ENCODE data around the gene FRY.

The FRY gene

GRCh38 chr13:32134241-32135055 is 102.9 kb downstream of the FRY start:
- no peak for DNase-seq (ENCODE audit: low read depth in 2 of 2)

- no peak for DNase-seq (ENCODE audit: low read depth in 2 of 2)
Measured at GRCh38 chr13:32135056-32135390, 103.4 kb downstream of the FRY start.

GRCh38 chr13:32135655-32136054 is 104.1 kb downstream of the FRY start:
- DNase-seq (ENCODE audit: low read depth in 2 of 2) = no peak

- no peak for DNase-seq (ENCODE audit: low read depth in 2 of 2)
Measured at GRCh38 chr13:32136061-32136460, 104.5 kb downstream of the FRY start.

- DNase-seq (ENCODE audit: low read depth in 2 of 2) = no peak
Measured at GRCh38 chr13:32136716-32137115, 105.1 kb downstream of the FRY start.

GRCh38 chr13:32139251-32139650 is 107.7 kb downstream of the FRY start:
- DNase-seq (ENCODE audit: low read depth in 2 of 2) = no peak

- DNase-seq (ENCODE audit: low read depth in 2 of 2) = no peak
Measured at GRCh38 chr13:32140109-32140508, 108.5 kb downstream of the FRY start.

- no peak for DNase-seq (ENCODE audit: low read depth in 2 of 2)
Measured at GRCh38 chr13:32141462-32141861, 109.9 kb downstream of the FRY start.

- no peak for DNase-seq (ENCODE audit: low read depth in 2 of 2)
Measured at GRCh38 chr13:32142115-32142514, 110.5 kb downstream of the FRY start.

GRCh38 chr13:32142956-32143375 is 111.4 kb downstream of the FRY start:
- no peak for DNase-seq (ENCODE audit: low read depth in 2 of 2)

GRCh38 chr13:32147193-32147592 is 115.6 kb downstream of the FRY start:
- no peak for DNase-seq (ENCODE audit: low read depth in 2 of 2)

- no peak for DNase-seq (ENCODE audit: low read depth in 2 of 2)
Measured at GRCh38 chr13:32147976-32148375, 116.4 kb downstream of the FRY start.

- DNase-seq (ENCODE audit: low read depth in 2 of 2) = no peak
Measured at GRCh38 chr13:32150239-32150638, 118.7 kb downstream of the FRY start.

- no peak for DNase-seq (ENCODE audit: low read depth in 2 of 2)
Measured at GRCh38 chr13:32150794-32151193, 119.2 kb downstream of the FRY start.

- DNase-seq (ENCODE audit: low read depth in 2 of 2) = no peak
Measured at GRCh38 chr13:32151240-32151639, 119.7 kb downstream of the FRY start.

GRCh38 chr13:32153056-32153455 is 121.5 kb downstream of the FRY start:
- no peak for DNase-seq (ENCODE audit: low read depth in 2 of 2)

GRCh38 chr13:32159137-32159869 is 127.7 kb downstream of the FRY start:
- DNase-seq (ENCODE audit: low read depth in 2 of 2) = no peak

- no peak for DNase-seq (ENCODE audit: low read depth in 2 of 2)
Measured at GRCh38 chr13:32162395-32163005, 130.9 kb downstream of the FRY start.

GRCh38 chr13:32164622-32165268 is 133.2 kb downstream of the FRY start:
- DNase-seq (ENCODE audit: low read depth in 2 of 2) = peak in 1 of 2 donors; percentile 6

GRCh38 chr13:32165796-32166195 is 134.2 kb downstream of the FRY start:
- DNase-seq (ENCODE audit: low read depth in 2 of 2) = no peak

GRCh38 chr13:32168131-32168530 is 136.6 kb downstream of the FRY start:
- no peak for DNase-seq (ENCODE audit: low read depth in 2 of 2)

GRCh38 chr13:32170841-32171240 is 139.3 kb downstream of the FRY start:
- no peak for DNase-seq (ENCODE audit: low read depth in 2 of 2)

All from stimulated activated CD4-positive, alpha-beta T cell treated with anti-CD3 and anti-CD28 coated beads, Interleukin-4, amount 100 ng/mL, for 48 hours (primary cell).